ENCODE results near the gene TFAP2A. TPM values are rescaled to one million over a fixed set of nuclear protein-coding genes. Genes with fewer than 3 reads are reported as not detected.

The TFAP2A gene
- polyA plus RNA-seq, 4 donors = 0.19 to 0.58 TPM; not detected in 2

GRCh38 chr6:10382322-10382721 lies 32.6 kb downstream of the TFAP2A start:
- Histone ChIP-seq H3K4me3 (ENCODE audit: low read depth in 1 of 3, low read length in 3 of 3) (no peak overlapping the region), H3K9me3 (ENCODE audit: control insufficient read depth in 2 of 2, insufficient read depth in 1 of 2, low read depth in 1 of 2, low read length in 1 of 2) (peaks cover 0 to 3% of the 10 kb centered on the region in 2 donors), H3K27me3 (ENCODE audit: control insufficient read depth in 3 of 3, insufficient read depth in 3 of 3, low read length in 3 of 3) (peaks cover 15 to 77% (median 56%) of the 10 kb centered on the region in 3 donors), H3K27ac (ENCODE audit: low read depth in 1 of 3, low read length in 2 of 3) (no peak overlapping the region), H3K36me3 (ENCODE audit: control insufficient read depth in 3 of 3, insufficient read depth in 2 of 3, low read depth in 1 of 3, low read length in 3 of 3) (no peaks in the 10 kb centered on the region), H3K4me1 (ENCODE audit: control insufficient read depth in 3 of 3, insufficient read depth in 2 of 3, low read depth in 1 of 3, low read length in 2 of 3) (no peaks in the 10 kb centered on the region)
- FAIRE-seq (no peak), DNase-seq (no peak)
- WGBS, 3 donors = 7 to 12% (median 10%) methylated on average over 15 of the region's 15 CpGs

- no peak for DNase-seq
- 13 to 27% (median 17%) methylated on average over 20 to 26 of the region's 26 CpGs for WGBS, 3 donors
- FAIRE-seq = no peak
- no peaks in the 10 kb centered on the region for H3K4me1 ChIP-seq (ENCODE audit: control insufficient read depth in 3 of 3, insufficient read depth in 2 of 3, low read depth in 1 of 3, low read length in 2 of 3)
- H3K4me3 ChIP-seq (ENCODE audit: low read depth in 1 of 3, low read length in 3 of 3) = no peak overlapping the region
- H3K27me3 ChIP-seq (ENCODE audit: control insufficient read depth in 3 of 3, insufficient read depth in 3 of 3, low read length in 3 of 3) = peaks cover 15 to 72% (median 53%) of the 10 kb centered on the region in 3 donors
- H3K36me3 ChIP-seq (ENCODE audit: control insufficient read depth in 3 of 3, insufficient read depth in 2 of 3, low read depth in 1 of 3, low read length in 3 of 3) = no peaks in the 10 kb centered on the region
- H3K27ac ChIP-seq (ENCODE audit: low read depth in 1 of 3, low read length in 2 of 3) = no peak overlapping the region
- peaks cover 0 to 3% of the 10 kb centered on the region in 2 donors for H3K9me3 ChIP-seq (ENCODE audit: control insufficient read depth in 2 of 2, insufficient read depth in 1 of 2, low read depth in 1 of 2, low read length in 1 of 2)
Measured at GRCh38 chr6:10381830-10382208, 33.1 kb downstream of the TFAP2A start.

GRCh38 chr6:10381133-10381829 lies 33.6 kb downstream of the TFAP2A start:
- 5 to 13% (median 6%) methylated on average over 33 to 34 of the region's 34 CpGs for WGBS, 3 donors
- Histone ChIP-seq H3K36me3 (ENCODE audit: control insufficient read depth in 3 of 3, insufficient read depth in 2 of 3, low read depth in 1 of 3, low read length in 3 of 3) (no peaks in the 10 kb centered on the region), H3K27ac (ENCODE audit: low read depth in 1 of 3, low read length in 2 of 3) (no peak overlapping the region), H3K27me3 (ENCODE audit: control insufficient read depth in 3 of 3, insufficient read depth in 3 of 3, low read length in 3 of 3) (peaks cover 15 to 66% (median 51%) of the 10 kb centered on the region in 3 donors), H3K4me1 (ENCODE audit: control insufficient read depth in 3 of 3, insufficient read depth in 2 of 3, low read depth in 1 of 3, low read length in 2 of 3) (no peaks in the 10 kb centered on the region), H3K4me3 (ENCODE audit: low read depth in 1 of 3, low read length in 3 of 3) (no peak overlapping the region), H3K9me3 (ENCODE audit: control insufficient read depth in 2 of 2, insufficient read depth in 1 of 2, low read depth in 1 of 2, low read length in 1 of 2) (peaks cover 0 to 3% of the 10 kb centered on the region in 2 donors)
- no peak for DNase-seq
- no peak for FAIRE-seq

GRCh38 chr6:10375391-10375969 lies 39.4 kb downstream of the TFAP2A start:
- H3K9me3 ChIP-seq (ENCODE audit: control insufficient read depth in 2 of 2, insufficient read depth in 1 of 2, low read depth in 1 of 2, low read length in 1 of 2) = no peaks in the 10 kb centered on the region
- no peaks in the 10 kb centered on the region for H3K36me3 ChIP-seq (ENCODE audit: control insufficient read depth in 3 of 3, insufficient read depth in 2 of 3, low read depth in 1 of 3, low read length in 3 of 3)
- DNase-seq (no peak), FAIRE-seq (no peak)
- no peaks in the 10 kb centered on the region for H3K4me1 ChIP-seq (ENCODE audit: control insufficient read depth in 3 of 3, insufficient read depth in 2 of 3, low read depth in 1 of 3, low read length in 2 of 3)
- 83 to 93% (median 88%) methylated on average over 4 of the region's 4 CpGs for WGBS, 3 donors
- H3K4me3 ChIP-seq (ENCODE audit: low read depth in 1 of 3, low read length in 3 of 3) = no peak overlapping the region
- peaks cover 0 to 8% (median 6%) of the 10 kb centered on the region in 3 donors for H3K27me3 ChIP-seq (ENCODE audit: control insufficient read depth in 3 of 3, insufficient read depth in 3 of 3, low read length in 3 of 3)
- no peak overlapping the region for H3K27ac ChIP-seq (ENCODE audit: low read depth in 1 of 3, low read length in 2 of 3)

- no peaks in the 10 kb centered on the region for H3K36me3 ChIP-seq (ENCODE audit: control insufficient read depth in 3 of 3, insufficient read depth in 2 of 3, low read depth in 1 of 3, low read length in 3 of 3)
- 40 to 44% (median 44%) methylated on average over 3 of the region's 3 CpGs for WGBS, 3 donors
- no peaks in the 10 kb centered on the region for H3K9me3 ChIP-seq (ENCODE audit: control insufficient read depth in 2 of 2, insufficient read depth in 1 of 2, low read depth in 1 of 2, low read length in 1 of 2)
- FAIRE-seq (no peak), DNase-seq (no peak)
- H3K4me3 ChIP-seq (ENCODE audit: low read depth in 1 of 3, low read length in 3 of 3) = no peak overlapping the region
- H3K4me1 ChIP-seq (ENCODE audit: control insufficient read depth in 3 of 3, insufficient read depth in 2 of 3, low read depth in 1 of 3, low read length in 2 of 3) = no peaks in the 10 kb centered on the region
- peaks cover 0 to 2% (median 0%) of the 10 kb centered on the region in 3 donors for H3K27me3 ChIP-seq (ENCODE audit: control insufficient read depth in 3 of 3, insufficient read depth in 3 of 3, low read length in 3 of 3)
- no peak overlapping the region for H3K27ac ChIP-seq (ENCODE audit: low read depth in 1 of 3, low read length in 2 of 3)
Measured at GRCh38 chr6:10373642-10374359, 41.1 kb downstream of the TFAP2A start.

- no peak for DNase-seq
- Histone ChIP-seq H3K4me1 (ENCODE audit: control insufficient read depth in 3 of 3, insufficient read depth in 2 of 3, low read depth in 1 of 3, low read length in 2 of 3) (no peaks in the 10 kb centered on the region), H3K36me3 (ENCODE audit: control insufficient read depth in 3 of 3, insufficient read depth in 2 of 3, low read depth in 1 of 3, low read length in 3 of 3) (no peaks in the 10 kb centered on the region), H3K27ac (ENCODE audit: low read depth in 1 of 3, low read length in 2 of 3) (no peak overlapping the region), H3K9me3 (ENCODE audit: control insufficient read depth in 2 of 2, insufficient read depth in 1 of 2, low read depth in 1 of 2, low read length in 1 of 2) (no peaks in the 10 kb centered on the region), H3K27me3 (ENCODE audit: control insufficient read depth in 3 of 3, insufficient read depth in 3 of 3, low read length in 3 of 3) (peaks cover 0 to 2% (median 0%) of the 10 kb centered on the region in 3 donors), H3K4me3 (ENCODE audit: low read depth in 1 of 3, low read length in 3 of 3) (no peak overlapping the region)
- WGBS, 3 donors = 73 to 87% (median 80%) methylated on average over 5 of the region's 5 CpGs
- FAIRE-seq = no peak
Measured at GRCh38 chr6:10369896-10370295, 45.0 kb downstream of the TFAP2A start.

GRCh38 chr6:10368861-10369260 lies 46.0 kb downstream of the TFAP2A start:
- no peaks in the 10 kb centered on the region for H3K4me1 ChIP-seq (ENCODE audit: control insufficient read depth in 3 of 3, insufficient read depth in 2 of 3, low read depth in 1 of 3, low read length in 2 of 3)
- FAIRE-seq (no peak), DNase-seq (no peak)
- WGBS, 3 donors = 57 to 63% (median 63%) methylated on average over 3 of the region's 3 CpGs
- no peaks in the 10 kb centered on the region for H3K36me3 ChIP-seq (ENCODE audit: control insufficient read depth in 3 of 3, insufficient read depth in 2 of 3, low read depth in 1 of 3, low read length in 3 of 3)
- H3K9me3 ChIP-seq (ENCODE audit: control insufficient read depth in 2 of 2, insufficient read depth in 1 of 2, low read depth in 1 of 2, low read length in 1 of 2) = no peaks in the 10 kb centered on the region
- peaks cover 0 to 2% (median 0%) of the 10 kb centered on the region in 3 donors for H3K27me3 ChIP-seq (ENCODE audit: control insufficient read depth in 3 of 3, insufficient read depth in 3 of 3, low read length in 3 of 3)
- no peak overlapping the region for H3K27ac ChIP-seq (ENCODE audit: low read depth in 1 of 3, low read length in 2 of 3)
- no peak overlapping the region for H3K4me3 ChIP-seq (ENCODE audit: low read depth in 1 of 3, low read length in 3 of 3)

- no peaks in the 10 kb centered on the region for H3K4me1 ChIP-seq (ENCODE audit: control insufficient read depth in 3 of 3, insufficient read depth in 2 of 3, low read depth in 1 of 3, low read length in 2 of 3)
- no peak overlapping the region for H3K4me3 ChIP-seq (ENCODE audit: low read depth in 1 of 3, low read length in 3 of 3)
- peaks cover 0 to 2% (median 0%) of the 10 kb centered on the region in 3 donors for H3K27me3 ChIP-seq (ENCODE audit: control insufficient read depth in 3 of 3, insufficient read depth in 3 of 3, low read length in 3 of 3)
- H3K36me3 ChIP-seq (ENCODE audit: control insufficient read depth in 3 of 3, insufficient read depth in 2 of 3, low read depth in 1 of 3, low read length in 3 of 3) = no peaks in the 10 kb centered on the region
- 79 to 85% (median 81%) methylated on average over 6 of the region's 6 CpGs for WGBS, 3 donors
- no peaks in the 10 kb centered on the region for H3K9me3 ChIP-seq (ENCODE audit: control insufficient read depth in 2 of 2, insufficient read depth in 1 of 2, low read depth in 1 of 2, low read length in 1 of 2)
- H3K27ac ChIP-seq (ENCODE audit: low read depth in 1 of 3, low read length in 2 of 3) = no peak overlapping the region
- DNase-seq = no peak
- FAIRE-seq = no peak
Measured at GRCh38 chr6:10363911-10364310, 51.0 kb downstream of the TFAP2A start.
